Loucy (cell line): ENCODE measurements around the gene HS6ST1.

ENCODE experiments used
- CTCF ChIP-seq: fragments of 200-600 bp; sonication (generic); conservative IDR thresholded peaks from 2 replicates; pipeline ENCODE4 v1.5.1; 2014; ENCODE audit warnings: mild to moderate bottlenecking, antibody characterized with exemption, low read length
- EZH2phosphoT487 ChIP-seq: fragments of 200-600 bp; IDR thresholded peaks from 2 replicates; pipeline ENCODE4 v1.6.1; 2018; ENCODE audit warnings: antibody characterized with exemption, mild to moderate bottlenecking, moderate library complexity, borderline replicate concordance

- TF ChIP-seq CTCF: no peak
- no peak for TF ChIP-seq EZH2phosphoT487
These were observed 102.6 kb downstream of the HS6ST1 start for GRCh38 chr2:128215897-128216642.
